Bronchial epithelial cell (primary cell): ENCODE data around the gene MYPN. TPM values are rescaled to one million over a fixed set of nuclear protein-coding genes. Genes with fewer than 3 reads are reported as not detected.
"Not testable (repeated sequence)": the region's sequence is repeated elsewhere in the genome, so short reads cannot be mapped to it uniquely, and the experiment has no call there.

Experiments used
- DNase-seq: peaks from one replicate; pipeline ENCODE4 v3.0.0-alpha.2; 2010; ENCODE audit warnings: low read depth
- FAIRE-seq: peaks from 2 replicates; lab custom pipeline; 2011; peaks lifted over from hg19 to GRCh38; lab: Jason Lieb, UNC
- H3K27me3 ChIP-seq: 2 replicates; pipeline ENCODE4 v1.5.1; 2011; ENCODE audit warnings: low read length; ENCODE audit not compliant: control insufficient read depth, insufficient read depth
- H3K36me3 ChIP-seq: 2 replicates; pipeline ENCODE4 v1.5.1; 2011; ENCODE audit warnings: low read length; ENCODE audit not compliant: control insufficient read depth, insufficient read depth
- H3K4me3 ChIP-seq: 2 replicates; pipeline ENCODE4 v1.5.1; 2011; ENCODE audit warnings: mild to moderate bottlenecking, low read depth, low read length, control low read depth
- CTCF ChIP-seq: IDR thresholded peaks from 2 replicates; pipeline ENCODE4 v1.5.1; 2011; ENCODE audit warnings: mild to moderate bottlenecking, moderate library complexity, low read length, control low read depth, inconsistent platforms; ENCODE audit not compliant: insufficient read depth, severe bottlenecking
- total RNA-seq: library from RNA; depleted of rRNA; stranded (reverse); fragments of >200 nt; gene quantifications from 2 replicates; pipeline ENCODE4 v1.2.1, GENCODE V29; 2014

The MYPN gene
- total RNA-seq, 1 donor from 2014 or later = not detected

GRCh38 chr10:68239069-68239468 is 129.8 kb downstream of the MYPN start:
- no peak overlapping the region for H3K4me3 ChIP-seq
- H3K36me3 ChIP-seq = no peaks in the 10 kb centered on the region
- no peaks in the 10 kb centered on the region for H3K27me3 ChIP-seq
- no peak for TF ChIP-seq CTCF
- FAIRE-seq = no peak
- no peak for DNase-seq

GRCh38 chr10:68239596-68240150 is 130.4 kb downstream of the MYPN start:
- no peak overlapping the region for H3K4me3 ChIP-seq
- H3K36me3 ChIP-seq = no peaks in the 10 kb centered on the region
- no peak for TF ChIP-seq CTCF
- FAIRE-seq = no peak
- DNase-seq = no peak
- no peaks in the 10 kb centered on the region for H3K27me3 ChIP-seq

GRCh38 chr10:68242051-68242450 is 132.8 kb downstream of the MYPN start:
- TF ChIP-seq CTCF = no peak
- Histone ChIP-seq H3K4me3 (no peak overlapping the region), H3K27me3 (no peaks in the 10 kb centered on the region), H3K36me3 (no peaks in the 10 kb centered on the region)
- DNase-seq = no peak
- no peak for FAIRE-seq

GRCh38 chr10:68246397-68246796 is 137.1 kb downstream of the MYPN start:
- FAIRE-seq, DNase-seq, H3K4me3 ChIP-seq, H3K36me3 ChIP-seq, H3K27me3 ChIP-seq: not testable (repeated sequence)

GRCh38 chr10:68247931-68248330 is 138.6 kb downstream of the MYPN start:
- DNase-seq (no peak), FAIRE-seq (no peak)
- H3K4me3 ChIP-seq = no peak overlapping the region
- no peaks in the 10 kb centered on the region for H3K36me3 ChIP-seq
- H3K27me3 ChIP-seq = no peaks in the 10 kb centered on the region
- TF ChIP-seq CTCF = no peak

GRCh38 chr10:68249297-68249696 is 140.0 kb downstream of the MYPN start:
- no peaks in the 10 kb centered on the region for H3K36me3 ChIP-seq
- H3K4me3 ChIP-seq = no peak overlapping the region
- TF ChIP-seq CTCF = no peak
- FAIRE-seq (no peak), DNase-seq (no peak)
- no peaks in the 10 kb centered on the region for H3K27me3 ChIP-seq
